ENCODE measurements around the gene ADH4.

DNA sequence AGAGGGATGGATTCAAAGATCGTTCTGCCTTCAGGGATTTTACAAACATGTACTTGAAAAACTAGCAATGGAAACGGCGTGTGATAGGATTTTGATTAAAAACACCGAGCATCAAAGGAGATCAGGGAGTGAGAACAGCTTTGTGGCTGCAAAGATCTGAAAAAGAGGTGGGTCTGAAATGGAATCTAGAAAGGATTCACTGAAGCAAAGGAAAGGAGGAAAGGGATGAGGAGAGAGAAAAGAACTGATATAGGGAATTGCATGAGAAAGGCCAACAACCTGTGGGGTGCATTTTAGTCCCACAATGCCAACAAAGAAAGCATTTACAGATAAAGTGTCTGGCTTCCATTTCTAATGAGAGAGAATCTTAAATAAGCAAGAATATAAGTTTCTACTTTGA is 23.1 kb downstream of the ADH4 start:
- no peak for TF ChIP-seq ZNF274 (IDR thresholded peaks at IDR 0.05; ENCODE audit: low read depth, low read length)
- TF ChIP-seq, protein P1, sequence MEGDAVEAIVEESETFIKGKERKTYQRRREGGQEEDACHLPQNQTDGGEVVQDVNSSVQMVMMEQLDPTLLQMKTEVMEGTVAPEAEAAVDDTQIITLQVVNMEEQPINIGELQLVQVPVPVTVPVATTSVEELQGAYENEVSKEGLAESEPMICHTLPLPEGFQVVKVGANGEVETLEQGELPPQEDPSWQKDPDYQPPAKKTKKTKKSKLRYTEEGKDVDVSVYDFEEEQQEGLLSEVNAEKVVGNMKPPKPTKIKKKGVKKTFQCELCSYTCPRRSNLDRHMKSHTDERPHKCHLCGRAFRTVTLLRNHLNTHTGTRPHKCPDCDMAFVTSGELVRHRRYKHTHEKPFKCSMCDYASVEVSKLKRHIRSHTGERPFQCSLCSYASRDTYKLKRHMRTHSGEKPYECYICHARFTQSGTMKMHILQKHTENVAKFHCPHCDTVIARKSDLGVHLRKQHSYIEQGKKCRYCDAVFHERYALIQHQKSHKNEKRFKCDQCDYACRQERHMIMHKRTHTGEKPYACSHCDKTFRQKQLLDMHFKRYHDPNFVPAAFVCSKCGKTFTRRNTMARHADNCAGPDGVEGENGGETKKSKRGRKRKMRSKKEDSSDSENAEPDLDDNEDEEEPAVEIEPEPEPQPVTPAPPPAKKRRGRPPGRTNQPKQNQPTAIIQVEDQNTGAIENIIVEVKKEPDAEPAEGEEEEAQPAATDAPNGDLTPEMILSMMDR (IDR thresholded peaks at IDR 0.05 in 2 of 3, conservative IDR thresholded peaks at IDR 0.05 in 1 of 3; ENCODE audit: borderline replicate concordance in 1 of 3, insufficient read depth in 1 of 3, low read depth in 2 of 3, low read length in 2 of 3), result no peak
- no peak for TF ChIP-seq SP1 (IDR thresholded peaks at IDR 0.05; ENCODE audit: low read depth)
- TF ChIP-seq EZH2 (IDR thresholded peaks at IDR 0.05), result no peak
- no peak for TF ChIP-seq ELF1 (IDR thresholded peaks at IDR 0.05; ENCODE audit: borderline replicate concordance, low read depth)
- no peak for TF ChIP-seq POLR2A (IDR thresholded peaks at IDR 0.05; ENCODE audit: borderline replicate concordance, extremely low read depth, insufficient read depth, insufficient read length)
- TF ChIP-seq YY1 (IDR thresholded peaks at IDR 0.05; ENCODE audit: extremely low read depth, insufficient replicate concordance, low read depth, low read length), result no peak
- no peak for TF ChIP-seq CEBPB (IDR thresholded peaks at IDR 0.05; ENCODE audit: low read depth)
- no peak for TF ChIP-seq FOSL1 (IDR thresholded peaks at IDR 0.05; ENCODE audit: low read depth)
- TF ChIP-seq SRF (IDR thresholded peaks at IDR 0.05; ENCODE audit: low read depth), result no peak
